DND-41 (cell line): ENCODE data around the gene CIRBP.
"Not testable (repeated sequence)": the region's sequence is repeated elsewhere in the genome, so short reads cannot be mapped to it uniquely, and the experiment has no call there.

Experiments
- ATAC-seq: fragments of 200-7000 bp; cut with Tn5 transposase; 3 replicates; pipeline ENCODE4 v1.9.1; 2021; ENCODE audit warnings: low read depth; ENCODE audit not compliant: insufficient read depth
- DNase-seq: peaks from one replicate; pipeline ENCODE4 v3.0.0-alpha.2; 2020
- H2AFZ ChIP-seq: 2 replicates; pipeline ENCODE4 v1.6.0; 2012; ENCODE audit warnings: low read depth, low read length
- H3K27ac ChIP-seq: 2 replicates; pipeline ENCODE4 v1.5.1; 2012; ENCODE audit warnings: low read length, inconsistent platforms
- H3K27me3 ChIP-seq: fragments of 200-600 bp; sonication (generic); 2 replicates; pipeline ENCODE4 v1.6.0; 2012; ENCODE audit warnings: low read length, mild to moderate bottlenecking, inconsistent platforms; ENCODE audit not compliant: insufficient read depth, poor library complexity
- H3K36me3 ChIP-seq: 2 replicates; pipeline ENCODE4 v1.5.1; 2012; ENCODE audit warnings: low read length, inconsistent platforms; ENCODE audit not compliant: insufficient read depth
- H3K4me1 ChIP-seq: 2 replicates; pipeline ENCODE4 v1.5.1; 2012; ENCODE audit warnings: mild to moderate bottlenecking, low read length; ENCODE audit not compliant: insufficient read depth
- H3K4me2 ChIP-seq: 2 replicates; pipeline ENCODE4 v1.6.0; 2012; ENCODE audit warnings: mild to moderate bottlenecking, moderate library complexity, low read length, inconsistent platforms; ENCODE audit not compliant: insufficient read depth
- H3K4me3 ChIP-seq, 2 experiments: fragments of 200-600 bp in 1 of 2; shearing (Covaris generic) in 1 of 2; 2 replicates each; pipeline ENCODE4 v1.5.1; 2012 to 2016; ENCODE audit warnings: inconsistent platforms in 2 of 2, low read length in 2 of 2, mild to moderate bottlenecking in 2 of 2, low read depth in 1 of 2, moderate library complexity in 1 of 2
- H3K79me2 ChIP-seq: 2 replicates; pipeline ENCODE4 v1.6.0; 2012; ENCODE audit warnings: low read length, inconsistent platforms; ENCODE audit not compliant: insufficient read depth
- H3K9ac ChIP-seq: 2 replicates; pipeline ENCODE4 v1.6.0; 2012; ENCODE audit warnings: low read depth, mild to moderate bottlenecking, inconsistent platforms, low read length, moderate library complexity
- H3K9me3 ChIP-seq: 2 replicates; pipeline ENCODE4 v1.5.1; 2012; ENCODE audit warnings: low read length, moderate library complexity, mild to moderate bottlenecking, inconsistent platforms; ENCODE audit not compliant: insufficient read depth, severe bottlenecking
- H4K20me1 ChIP-seq: 2 replicates; pipeline ENCODE4 v1.6.0; 2012; ENCODE audit warnings: low read length; ENCODE audit not compliant: insufficient read depth
- EZH2 ChIP-seq: IDR thresholded peaks from 3 replicates; pipeline ENCODE4 v1.6.1; 2012; ENCODE audit warnings: borderline replicate concordance, low read depth, mild to moderate bottlenecking, moderate library complexity, low read length, inconsistent platforms; ENCODE audit not compliant: severe bottlenecking
- TF ChIP-seq, protein P1 (sequence below): IDR thresholded peaks from 2 replicates; pipeline ENCODE4 v1.5.1; 2012; ENCODE audit warnings: borderline replicate concordance, low read length, moderate library complexity, mild to moderate bottlenecking; ENCODE audit not compliant: poor library complexity, severe bottlenecking; ENCODE audit errors: extremely low read depth

CIRBP gene

DNA sequence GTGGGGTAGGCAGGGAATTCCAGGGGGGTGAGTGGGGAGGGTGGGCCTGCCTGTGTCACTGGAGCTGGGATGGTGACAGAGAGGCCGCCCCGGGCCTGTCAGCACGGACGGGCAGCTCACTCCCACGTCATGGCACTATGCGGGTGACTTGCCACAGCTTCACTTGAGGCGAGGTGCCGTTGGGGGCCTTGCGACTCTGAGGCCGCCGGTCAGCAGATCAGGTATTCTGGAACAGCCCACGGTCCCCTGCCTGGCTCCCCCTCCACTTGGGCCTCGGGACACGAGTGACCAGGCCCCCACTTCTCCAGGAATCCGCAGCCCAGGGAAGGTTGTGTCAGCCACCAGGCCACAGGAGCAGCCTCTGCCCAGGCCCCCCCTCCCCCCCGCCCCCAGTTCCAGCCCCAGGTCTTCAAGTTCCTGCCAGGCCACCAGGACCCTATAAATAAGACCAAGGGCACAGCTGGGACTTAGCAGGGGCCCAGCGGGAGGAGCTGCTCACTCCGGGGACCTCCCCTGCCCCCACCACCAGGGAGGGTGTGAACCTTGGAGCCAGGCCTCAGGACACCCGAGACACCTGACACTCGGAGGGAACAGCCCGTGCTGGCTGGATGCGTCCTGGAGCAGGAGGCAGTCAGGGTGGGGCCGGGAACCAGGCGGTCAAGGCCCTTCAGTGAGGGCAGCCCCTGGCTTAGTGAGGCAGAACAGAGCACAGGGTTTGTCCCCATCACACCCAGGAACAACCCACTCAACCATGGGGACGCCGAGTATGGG is 23.5 kb upstream of the CIRBP start:
- H3K4me3 ChIP-seq, result no peak overlapping the region
- H3K4me1 ChIP-seq, result peaks cover 45% of the 10 kb centered on the region
- H4K20me1 ChIP-seq, result peaks cover 20% of the 10 kb centered on the region
- H3K9ac ChIP-seq, result no peak overlapping the region
- peaks cover 15% of the 10 kb centered on the region; the same call in 1 of the 2 replicates for H3K36me3 ChIP-seq
- no peak for TF ChIP-seq EZH2
- TF ChIP-seq, protein P1, sequence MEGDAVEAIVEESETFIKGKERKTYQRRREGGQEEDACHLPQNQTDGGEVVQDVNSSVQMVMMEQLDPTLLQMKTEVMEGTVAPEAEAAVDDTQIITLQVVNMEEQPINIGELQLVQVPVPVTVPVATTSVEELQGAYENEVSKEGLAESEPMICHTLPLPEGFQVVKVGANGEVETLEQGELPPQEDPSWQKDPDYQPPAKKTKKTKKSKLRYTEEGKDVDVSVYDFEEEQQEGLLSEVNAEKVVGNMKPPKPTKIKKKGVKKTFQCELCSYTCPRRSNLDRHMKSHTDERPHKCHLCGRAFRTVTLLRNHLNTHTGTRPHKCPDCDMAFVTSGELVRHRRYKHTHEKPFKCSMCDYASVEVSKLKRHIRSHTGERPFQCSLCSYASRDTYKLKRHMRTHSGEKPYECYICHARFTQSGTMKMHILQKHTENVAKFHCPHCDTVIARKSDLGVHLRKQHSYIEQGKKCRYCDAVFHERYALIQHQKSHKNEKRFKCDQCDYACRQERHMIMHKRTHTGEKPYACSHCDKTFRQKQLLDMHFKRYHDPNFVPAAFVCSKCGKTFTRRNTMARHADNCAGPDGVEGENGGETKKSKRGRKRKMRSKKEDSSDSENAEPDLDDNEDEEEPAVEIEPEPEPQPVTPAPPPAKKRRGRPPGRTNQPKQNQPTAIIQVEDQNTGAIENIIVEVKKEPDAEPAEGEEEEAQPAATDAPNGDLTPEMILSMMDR, result no peak
- peaks cover 44% of the 10 kb centered on the region for H3K79me2 ChIP-seq
- DNase-seq (no peak), ATAC-seq (no peak)
- no peak overlapping the region for H2AFZ ChIP-seq
- no peaks in the 10 kb centered on the region for H3K27me3 ChIP-seq
- no peaks in the 10 kb centered on the region for H3K9me3 ChIP-seq
- no peak overlapping the region for H3K4me2 ChIP-seq
- no peak overlapping the region for H3K27ac ChIP-seq

DNA sequence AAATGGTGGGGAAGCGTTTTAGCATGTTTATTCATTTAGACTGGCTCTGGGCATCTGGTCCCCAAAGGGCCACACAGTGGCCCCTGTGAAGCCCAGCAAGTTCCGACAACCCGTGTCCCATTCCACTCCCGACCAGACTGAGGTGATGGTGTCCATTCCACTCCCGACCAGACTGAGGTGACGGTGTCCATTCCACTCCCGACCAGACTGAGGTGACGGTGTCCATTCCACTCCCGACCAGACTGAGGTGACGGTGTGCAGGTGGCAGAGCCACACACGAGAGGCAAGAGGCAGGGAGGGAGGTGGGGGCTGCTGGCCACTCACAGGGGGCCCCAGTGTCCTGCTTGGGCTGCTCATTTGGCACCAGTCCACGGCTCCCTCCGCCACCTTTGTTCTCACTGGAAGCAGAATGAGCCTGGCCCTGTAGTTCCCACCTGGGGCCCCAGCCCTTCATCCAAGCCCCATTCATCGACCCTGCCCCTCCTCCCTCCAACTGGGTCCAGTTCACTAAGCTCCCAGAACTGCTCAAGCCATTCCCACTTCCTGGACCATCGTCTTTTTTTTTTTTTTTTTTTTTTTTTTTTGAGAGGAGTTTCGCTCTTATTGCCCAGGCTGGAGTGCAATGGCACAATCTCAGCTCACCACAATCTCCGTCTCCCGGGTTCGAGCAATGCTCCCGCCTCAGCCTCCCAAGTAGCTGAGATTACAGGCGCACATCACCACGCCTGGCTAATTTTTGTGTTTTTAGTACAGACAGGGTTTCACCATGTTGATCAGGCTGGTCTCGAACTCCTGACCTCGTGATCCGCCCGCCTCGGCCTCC is 22.7 kb upstream of the CIRBP start:
- peaks cover 47% of the 10 kb centered on the region for H3K79me2 ChIP-seq
- peaks cover 42% of the 10 kb centered on the region for H3K4me1 ChIP-seq
- H3K4me2 ChIP-seq, result not testable (repeated sequence)

DNA sequence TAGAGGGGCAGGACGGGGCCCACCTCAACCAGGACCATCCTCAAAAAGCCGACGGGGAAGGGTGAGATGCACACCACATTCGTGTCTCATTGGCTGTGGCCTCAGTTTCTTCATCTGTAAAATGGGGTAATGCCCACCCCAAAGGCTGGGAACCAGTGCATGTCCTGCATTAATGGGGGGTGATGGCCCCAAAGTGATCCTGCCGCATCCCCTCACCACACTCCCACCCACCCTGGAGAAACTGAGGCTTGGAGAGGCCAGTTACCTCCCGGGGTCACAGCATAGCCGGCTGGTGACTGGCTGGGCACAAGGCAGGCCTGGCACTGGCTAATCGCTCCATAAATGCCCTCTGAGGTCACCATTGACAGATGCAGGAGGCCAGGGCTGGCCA is 21.4 kb upstream of the CIRBP start:
- no peak overlapping the region for H3K9ac ChIP-seq
- peaks cover 46% of the 10 kb centered on the region for H3K4me1 ChIP-seq
- DNase-seq, result no peak
- TF ChIP-seq, protein P1, result no peak
- TF ChIP-seq EZH2, result no peak
- H3K79me2 ChIP-seq, result peaks cover 46% of the 10 kb centered on the region
- no peak overlapping the region for H3K27ac ChIP-seq
- H2AFZ ChIP-seq, result no peak overlapping the region
- no peaks in the 10 kb centered on the region for H3K27me3 ChIP-seq
- peaks cover 22% of the 10 kb centered on the region; the same call in 1 of the 2 replicates for H3K36me3 ChIP-seq
- H3K4me2 ChIP-seq, result no peak overlapping the region
- peaks cover 32% of the 10 kb centered on the region for H4K20me1 ChIP-seq
- no peak for ATAC-seq
- no peak overlapping the region for H3K4me3 ChIP-seq
- H3K9me3 ChIP-seq, result no peaks in the 10 kb centered on the region

More for the DNA sequence above, 22.7 kb upstream of the CIRBP start:
- peaks cover 25% of the 10 kb centered on the region for H4K20me1 ChIP-seq
- H3K27ac ChIP-seq, H3K27me3 ChIP-seq, H3K9ac ChIP-seq, H3K4me3 ChIP-seq, H3K9me3 ChIP-seq, DNase-seq, ATAC-seq, H2AFZ ChIP-seq: not testable (repeated sequence)
- H3K36me3 ChIP-seq, result peaks cover 18% of the 10 kb centered on the region; the same call in 1 of the 2 replicates
